Astrocyte (in vitro differentiated cells and primary cell): ENCODE results near the gene BBX.

Experiments
- CTCF ChIP-seq: IDR thresholded peaks from 2 replicates; pipeline ENCODE4 v1.5.1; 2011; ENCODE audit warnings: low read depth, mild to moderate bottlenecking, inconsistent platforms, low read length, moderate library complexity; ENCODE audit not compliant: insufficient read depth
- EZH2 ChIP-seq: IDR thresholded peaks from 2 replicates; pipeline ENCODE4 v1.6.1; 2012; ENCODE audit warnings: mild to moderate bottlenecking, low read length, inconsistent platforms; ENCODE audit not compliant: insufficient read depth

DNA sequence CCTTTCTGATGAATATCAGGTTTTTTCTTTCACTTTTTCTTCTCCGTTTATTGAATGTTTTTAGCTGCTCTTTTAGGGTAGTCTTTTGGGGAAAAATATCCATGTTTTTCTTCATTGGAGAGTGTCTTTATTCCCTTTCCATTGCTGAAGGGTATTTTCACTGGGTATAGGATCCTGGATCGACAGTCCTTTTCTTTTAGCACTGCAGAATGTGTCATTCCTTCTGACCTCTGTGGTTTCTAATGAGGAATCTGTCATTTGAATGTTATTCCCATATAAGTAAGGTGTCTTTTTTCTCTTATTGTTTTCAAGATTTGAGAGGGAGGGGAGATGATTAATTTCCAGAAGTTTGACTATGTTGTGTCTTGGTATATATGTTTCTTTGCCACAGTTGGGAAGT is 96.8 kb downstream of the BBX start:
- TF ChIP-seq CTCF (no peak), EZH2 (no peak)
